SU-DHL-6 (cell line): ENCODE results near the gene TSPO.

Source experiments
- CTCF ChIP-seq: fragments of 200-600 bp; sonication (generic); IDR thresholded peaks from one replicate; pipeline ENCODE4 v1.5.1; 2017; ENCODE audit warnings: antibody characterized with exemption, mild to moderate bottlenecking, low read length, moderate library complexity; ENCODE audit not compliant: insufficient read depth, poor library complexity, severe bottlenecking
- EZH2phosphoT487 ChIP-seq: fragments of 200-600 bp; sonication (generic), shearing (Covaris generic); conservative IDR thresholded peaks from 2 replicates; pipeline ENCODE4 v1.6.1; 2018; ENCODE audit warnings: mild to moderate bottlenecking, antibody characterized with exemption, low read length, moderate library complexity, mixed read lengths

GRCh38 chr22:43203471-43203981 is 52.2 kb downstream of the TSPO start:
- TF ChIP-seq CTCF, result no peak
- TF ChIP-seq EZH2phosphoT487, result no peak
